NB4 (cell line): ENCODE measurements around the gene UGT1A4.
"Not testable (repeated sequence)": the region's sequence is repeated elsewhere in the genome, so short reads cannot be mapped to it uniquely, and the experiment has no call there.

ENCODE experiments used
- DNase-seq: peaks from one replicate; pipeline ENCODE4 v3.0.0; 2010; ENCODE audit warnings: low read depth
- H3K4me3 ChIP-seq: one replicate; pipeline ENCODE4 v1.5.1; 2011; ENCODE audit warnings: mild to moderate bottlenecking, low read depth, low read length, moderate library complexity
- MYC ChIP-seq: IDR thresholded peaks from 2 replicates; pipeline ENCODE4 v1.6.1; 2011; ENCODE audit warnings: low read depth, low read length
- POLR2A ChIP-seq: IDR thresholded peaks from 2 replicates; pipeline ENCODE4 v1.6.1; 2011; ENCODE audit warnings: mild to moderate bottlenecking; ENCODE audit not compliant: insufficient read length; ENCODE audit errors: extremely low read depth
- TF ChIP-seq, protein P1 (sequence below): IDR thresholded peaks from one replicate; pipeline ENCODE4 v1.5.1; 2012; ENCODE audit warnings: low read depth, low read length
- TF ChIP-seq, protein P2 (sequence below): IDR thresholded peaks from 2 replicates; pipeline ENCODE4 v1.6.1; 2011; ENCODE audit warnings: low read depth, low read length

UGT1A4 gene

DNA sequence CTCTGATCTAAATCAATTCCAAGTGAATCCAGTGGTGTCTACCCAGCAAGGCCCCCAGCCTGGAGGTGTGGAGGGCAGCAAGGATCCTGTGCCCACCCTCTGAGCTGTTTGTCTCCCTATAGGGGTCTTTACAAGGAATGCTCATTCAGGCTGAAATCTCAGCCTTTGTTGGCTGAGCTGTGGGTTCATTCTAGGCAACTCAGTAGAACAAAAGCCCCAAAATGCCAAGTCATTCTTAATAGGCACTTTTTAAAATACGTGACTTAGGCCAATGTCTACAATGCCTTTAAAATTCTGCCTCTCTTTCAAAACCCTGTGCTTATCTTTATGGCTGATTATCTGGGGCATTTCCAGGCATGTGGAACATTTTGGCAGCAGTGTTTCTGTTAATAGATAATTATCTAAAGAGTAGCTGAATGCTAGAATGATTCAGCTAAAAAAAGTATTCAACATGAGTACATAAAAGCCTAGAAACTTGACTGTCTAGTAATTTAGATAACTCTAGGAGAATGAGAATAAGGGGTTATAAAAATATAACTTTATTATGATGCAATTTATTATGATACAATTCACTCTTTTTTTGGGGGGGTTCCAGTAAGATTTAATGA lies 18.4 kb upstream of the UGT1A4 start:
- no peak overlapping the region for H3K4me3 ChIP-seq
- TF ChIP-seq MYC (no peak), POLR2A (no peak)
- TF ChIP-seq, protein P1, sequence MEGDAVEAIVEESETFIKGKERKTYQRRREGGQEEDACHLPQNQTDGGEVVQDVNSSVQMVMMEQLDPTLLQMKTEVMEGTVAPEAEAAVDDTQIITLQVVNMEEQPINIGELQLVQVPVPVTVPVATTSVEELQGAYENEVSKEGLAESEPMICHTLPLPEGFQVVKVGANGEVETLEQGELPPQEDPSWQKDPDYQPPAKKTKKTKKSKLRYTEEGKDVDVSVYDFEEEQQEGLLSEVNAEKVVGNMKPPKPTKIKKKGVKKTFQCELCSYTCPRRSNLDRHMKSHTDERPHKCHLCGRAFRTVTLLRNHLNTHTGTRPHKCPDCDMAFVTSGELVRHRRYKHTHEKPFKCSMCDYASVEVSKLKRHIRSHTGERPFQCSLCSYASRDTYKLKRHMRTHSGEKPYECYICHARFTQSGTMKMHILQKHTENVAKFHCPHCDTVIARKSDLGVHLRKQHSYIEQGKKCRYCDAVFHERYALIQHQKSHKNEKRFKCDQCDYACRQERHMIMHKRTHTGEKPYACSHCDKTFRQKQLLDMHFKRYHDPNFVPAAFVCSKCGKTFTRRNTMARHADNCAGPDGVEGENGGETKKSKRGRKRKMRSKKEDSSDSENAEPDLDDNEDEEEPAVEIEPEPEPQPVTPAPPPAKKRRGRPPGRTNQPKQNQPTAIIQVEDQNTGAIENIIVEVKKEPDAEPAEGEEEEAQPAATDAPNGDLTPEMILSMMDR = no peak
- TF ChIP-seq, protein P2, sequence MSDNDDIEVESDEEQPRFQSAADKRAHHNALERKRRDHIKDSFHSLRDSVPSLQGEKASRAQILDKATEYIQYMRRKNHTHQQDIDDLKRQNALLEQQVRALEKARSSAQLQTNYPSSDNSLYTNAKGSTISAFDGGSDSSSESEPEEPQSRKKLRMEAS = no peak
- DNase-seq = no peak

DNA sequence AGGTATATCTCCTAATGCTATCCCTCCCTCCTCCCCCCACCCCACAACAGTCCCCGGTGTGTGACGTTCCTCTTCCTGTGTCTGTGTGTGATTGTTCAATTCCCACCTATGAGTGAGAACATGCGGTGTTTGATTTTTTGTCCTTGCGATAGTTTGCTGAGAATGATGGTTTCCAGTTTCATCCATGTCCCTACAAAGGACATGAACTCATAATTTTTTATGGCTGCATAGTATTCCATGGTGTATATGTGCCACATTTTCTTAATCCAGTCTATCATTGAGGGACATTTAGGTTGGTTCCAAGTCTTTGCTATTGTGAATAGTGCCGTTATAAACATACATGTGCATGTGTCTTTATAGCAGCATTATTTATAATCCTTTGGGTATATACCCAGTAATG lies 17.7 kb upstream of the UGT1A4 start:
- not testable (repeated sequence) for H3K4me3 ChIP-seq, DNase-seq

DNA sequence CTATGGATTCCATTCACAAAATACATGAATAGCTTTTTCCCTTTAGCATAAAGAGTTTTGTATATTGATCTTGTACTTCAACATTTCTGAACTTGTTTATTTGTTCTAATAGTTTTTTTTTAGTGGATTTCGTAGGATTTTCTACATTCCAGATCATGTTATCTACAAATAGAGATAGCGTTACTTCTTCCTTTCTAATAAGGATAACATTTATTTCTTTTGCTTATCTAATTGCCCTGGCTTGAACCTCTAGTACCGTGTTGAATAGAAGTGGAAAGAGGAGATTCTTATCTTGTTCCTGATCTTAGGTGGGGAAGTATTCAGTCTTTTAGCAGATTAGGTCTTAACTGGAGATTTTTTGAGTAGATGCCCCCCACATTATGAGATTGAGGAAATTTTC lies 16.3 kb upstream of the UGT1A4 start:
- no peak for DNase-seq
- H3K4me3 ChIP-seq = no peak overlapping the region
- TF ChIP-seq, protein P1 = no peak
- no peak for TF ChIP-seq POLR2A
- TF ChIP-seq MYC = no peak
- TF ChIP-seq, protein P2 = no peak

DNA sequence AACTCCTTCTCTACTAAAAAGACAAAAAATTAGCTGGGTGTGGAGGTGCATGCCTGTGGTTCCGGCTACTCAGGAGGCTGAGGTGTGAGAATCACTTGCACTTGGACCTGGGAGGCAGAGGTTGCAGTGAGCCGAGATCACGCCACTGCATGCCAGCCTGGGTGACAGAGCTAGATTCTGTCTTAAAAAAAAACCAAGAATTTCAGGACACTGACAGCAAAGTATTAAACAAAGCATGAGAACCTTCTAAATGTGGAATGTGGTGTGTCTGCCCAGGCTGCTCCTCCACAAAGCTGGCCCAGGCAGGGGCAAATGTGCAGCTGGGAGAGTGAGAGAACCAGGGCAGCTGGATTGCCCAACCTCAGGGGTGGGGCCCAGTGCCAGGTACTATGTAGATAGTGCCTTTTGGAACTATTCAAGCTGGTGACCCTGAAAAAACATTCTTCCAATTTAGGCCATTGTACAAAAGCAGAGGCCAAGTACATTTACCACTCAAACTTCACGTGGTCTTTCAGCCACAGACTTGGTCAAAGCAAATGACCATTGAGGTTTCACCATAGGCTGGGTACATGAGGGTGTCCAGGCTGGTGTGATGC lies 12.5 kb upstream of the UGT1A4 start:
- TF ChIP-seq MYC (no peak), POLR2A (no peak)
- TF ChIP-seq, protein P1 = no peak
- TF ChIP-seq, protein P2 = no peak
- no peak overlapping the region for H3K4me3 ChIP-seq
- no peak for DNase-seq

DNA sequence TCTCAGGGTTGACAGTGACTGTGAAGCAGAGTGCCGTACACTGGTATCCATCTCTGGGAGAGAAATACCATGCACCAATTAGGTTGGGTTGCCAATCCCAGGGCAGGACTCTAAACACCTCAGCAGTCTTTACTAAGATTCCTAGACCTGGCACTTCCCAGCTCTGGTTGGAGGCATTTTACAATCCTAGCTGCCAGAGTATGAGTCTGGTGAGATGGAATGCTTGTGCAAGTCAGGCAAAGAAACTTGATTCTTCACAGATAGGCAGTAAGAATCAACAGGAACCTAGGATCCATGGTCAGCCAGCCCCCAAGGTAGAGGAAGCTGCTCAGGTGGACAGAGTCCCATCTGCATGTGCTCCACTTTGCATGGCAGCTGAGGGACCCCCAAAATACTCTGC lies 11.8 kb upstream of the UGT1A4 start:
- no peak overlapping the region for H3K4me3 ChIP-seq
- TF ChIP-seq MYC = no peak
- TF ChIP-seq, protein P1 = no peak
- TF ChIP-seq, protein P2 = no peak
- TF ChIP-seq POLR2A = no peak
- DNase-seq = no peak

DNA sequence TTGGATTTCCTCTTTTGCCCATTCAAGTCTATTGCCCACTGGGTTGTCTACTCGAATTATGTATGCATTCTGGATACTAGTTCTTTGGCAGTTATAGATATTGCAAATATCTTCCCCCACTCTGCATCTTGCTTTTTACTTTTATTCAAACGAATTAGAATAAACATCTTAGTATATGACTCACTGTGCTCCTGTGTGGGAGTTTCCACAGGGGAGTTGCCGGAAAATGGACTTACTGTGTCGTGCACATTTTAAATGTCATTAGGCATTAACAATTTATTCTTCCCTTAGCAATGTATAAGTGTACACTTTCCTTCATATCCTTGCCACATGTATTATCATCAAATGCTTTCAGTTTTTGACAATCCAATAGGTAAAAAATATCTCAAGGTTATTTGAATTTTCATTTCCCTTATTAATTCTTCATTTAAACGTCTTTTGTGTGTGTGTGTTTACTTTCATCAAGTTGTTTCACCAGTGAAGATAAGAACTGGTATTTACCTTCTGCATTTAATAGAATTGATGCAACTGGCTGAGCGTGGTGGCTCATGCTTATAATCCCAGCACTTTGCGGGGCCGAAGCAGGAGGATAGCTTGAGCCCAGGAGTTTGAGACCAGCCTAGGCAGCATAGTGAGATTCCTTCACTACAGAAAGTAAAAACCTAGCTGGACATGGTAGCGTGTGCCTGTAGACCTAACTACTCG lies 10.4 kb upstream of the UGT1A4 start:
- TF ChIP-seq, protein P2 = no peak
- no peak for TF ChIP-seq MYC
- DNase-seq = no peak
- no peak overlapping the region for H3K4me3 ChIP-seq
